H1 (cell line): ENCODE data around the gene WNT5A. TPM values are rescaled to one million over a fixed set of nuclear protein-coding genes. Genes with fewer than 3 reads are reported as not detected.

Experiments used
- CTCF ChIA-PET: fragments of 300-600 bp; sonication (Branson Sonifier 250); formaldehyde crosslinking; loops from one replicate; lab custom pipeline; 2021; ENCODE audit not compliant: partially characterized antibody; lab: Charles Lee
- POLR2A ChIA-PET: fragments of 300-600 bp; sonication (Branson Sonifier 250); formaldehyde crosslinking; loops from one replicate; lab custom pipeline; 2021; ENCODE audit warnings: inconsistent platforms; ENCODE audit not compliant: partially characterized antibody; lab: Charles Lee
- DNase-seq, 2 experiments: peaks; one replicate each; pipeline versions ENCODE4 v3.0.0 to v3.0.0-alpha.2; 2010 to 2022; ENCODE audit warnings: low spot score in 2 of 2, low read depth in 1 of 2, mixed read lengths in 1 of 2
- FAIRE-seq: peaks from 2 replicates; lab custom pipeline; 2011; peaks lifted over from hg19 to GRCh38; lab: Jason Lieb, UNC
- H2AFZ ChIP-seq: 2 replicates; pipeline ENCODE4 v1.8.1; 2012; ENCODE audit warnings: low read length, inconsistent platforms
- H2AK5ac ChIP-seq: 2 replicates; pipeline ENCODE4 v1.6.1; 2013; ENCODE audit warnings: low read depth, low read length
- H2BK120ac ChIP-seq: replicated peaks from 2 replicates; pipeline ENCODE3; 2013; ENCODE audit warnings: low read depth, low read length, inconsistent platforms
- H2BK12ac ChIP-seq: 2 replicates; pipeline ENCODE4 v1.6.1; 2013; ENCODE audit warnings: low read depth, low read length
- H2BK15ac ChIP-seq: 2 replicates; pipeline ENCODE4 v1.6.1; 2013; ENCODE audit warnings: low read length
- H2BK20ac ChIP-seq: 2 replicates; pipeline ENCODE4 v1.6.1; 2013; ENCODE audit warnings: low read length
- H2BK5ac ChIP-seq: 2 replicates; pipeline ENCODE4 v1.6.1; 2013; ENCODE audit warnings: low read depth, low read length
- H3K14ac ChIP-seq: 2 replicates; pipeline ENCODE4 v1.6.1; 2013; ENCODE audit warnings: inconsistent platforms; ENCODE audit not compliant: insufficient read length
- H3K18ac ChIP-seq: 2 replicates; pipeline ENCODE4 v1.6.1; 2013; ENCODE audit warnings: low read length; ENCODE audit errors: extremely low read depth
- H3K23ac ChIP-seq: 2 replicates; pipeline ENCODE4 v1.6.1; 2013; ENCODE audit warnings: inconsistent platforms; ENCODE audit not compliant: insufficient read length
- H3K23me2 ChIP-seq: 2 replicates; pipeline ENCODE4 v1.6.1; 2013; ENCODE audit warnings: low read depth, low read length
- H3K27ac ChIP-seq: 2 replicates; pipeline ENCODE4 v1.6.1; 2011; ENCODE audit warnings: low read depth, low read length, inconsistent platforms
- H3K27me3 ChIP-seq, 4 experiments: replicated peaks in 1 of 4; 1 replicate in 1 of 4; 2 replicates in 3 of 4; pipeline versions ENCODE4 v1.6.1 to v1.8.1; 2011 to 2013; ENCODE audit warnings: low read length in 3 of 4, mild to moderate bottlenecking in 3 of 4, inconsistent platforms in 2 of 4, mixed read lengths in 2 of 4, moderate library complexity in 1 of 4; ENCODE audit not compliant: control insufficient read depth in 3 of 4, insufficient read depth in 3 of 4; ENCODE audit errors: extremely low read depth in 1 of 4
- H3K36me3 ChIP-seq, 4 experiments: 2 replicates each; pipeline versions ENCODE4 v1.6.1 to v1.8.1; 2011 to 2013; ENCODE audit warnings: mild to moderate bottlenecking in 4 of 4, low read length in 3 of 4, moderate library complexity in 2 of 4, control low read depth in 1 of 4, inconsistent platforms in 1 of 4; ENCODE audit not compliant: insufficient read depth in 4 of 4, control insufficient read depth in 2 of 4
- H3K4ac ChIP-seq: replicated peaks from 2 replicates; pipeline ENCODE3; 2013; ENCODE audit warnings: low read length, low read depth, mixed read lengths, inconsistent platforms; ENCODE audit not compliant: insufficient read length
- H3K4me1 ChIP-seq, 4 experiments: replicated peaks in 1 of 4; 1 replicate in 1 of 4; 2 replicates in 3 of 4; pipeline versions ENCODE4 v1.6.1 to v1.8.1; 2011 to 2013; ENCODE audit warnings: low read length in 3 of 4, inconsistent platforms in 2 of 4, mixed read lengths in 1 of 4; ENCODE audit not compliant: insufficient read depth in 4 of 4, control insufficient read depth in 3 of 4
- H3K4me2 ChIP-seq, 2 experiments: 2 replicates each; pipeline versions ENCODE4 v1.6.1 to v1.8.1; 2011 to 2013; ENCODE audit warnings: low read depth in 2 of 2, low read length in 2 of 2, control low read depth in 1 of 2, inconsistent platforms in 1 of 2, mild to moderate bottlenecking in 1 of 2; ENCODE audit not compliant: insufficient read depth in 1 of 2
- H3K4me3 ChIP-seq, 4 experiments: fragments of 200-600, 300-600 bp in 1 of 4; sonication (generic), shearing (Covaris generic), sonication (Bioruptor Twin) in 1 of 4; 2 replicates each; pipeline versions ENCODE4 v1.5.1 to v1.8.1; 2011 to 2016; ENCODE audit warnings: low read length in 4 of 4, low read depth in 3 of 4, control low read depth in 2 of 4, inconsistent platforms in 2 of 4, mild to moderate bottlenecking in 2 of 4, mixed read lengths in 1 of 4, moderate library complexity in 1 of 4; ENCODE audit not compliant: insufficient read depth in 2 of 4; ENCODE audit errors: extremely low read depth in 1 of 4
- H3K56ac ChIP-seq: replicated peaks from 2 replicates; pipeline ENCODE3; 2013; ENCODE audit warnings: low read depth, mild to moderate bottlenecking, mixed read lengths, low read length, inconsistent platforms; ENCODE audit not compliant: insufficient read length
- H3K79me1 ChIP-seq: 2 replicates; pipeline ENCODE4 v1.6.1; 2013; ENCODE audit warnings: low read depth, low read length, control low read depth
- H3K79me2 ChIP-seq, 2 experiments: 2 replicates each; pipeline versions ENCODE4 v1.6.1 to v1.8.1; 2012 to 2013; ENCODE audit warnings: low read length in 2 of 2, mild to moderate bottlenecking in 2 of 2, inconsistent platforms in 1 of 2; ENCODE audit not compliant: insufficient read depth in 2 of 2, control insufficient read depth in 1 of 2
- H3K9ac ChIP-seq, 4 experiments: replicated peaks in 1 of 4; 1 replicate in 1 of 4; 2 replicates in 3 of 4; pipeline versions ENCODE4 v1.6.1 to v1.8.1; 2011 to 2013; ENCODE audit warnings: low read depth in 3 of 4, low read length in 3 of 4, control low read depth in 2 of 4, mild to moderate bottlenecking in 2 of 4, moderate library complexity in 2 of 4, inconsistent platforms in 1 of 4; ENCODE audit errors: extremely low read depth in 1 of 4
- H3K9me3 ChIP-seq, 2 experiments: 2 replicates each; pipeline versions ENCODE4 v1.6.1 to v1.8.1; 2012 to 2013; ENCODE audit warnings: mild to moderate bottlenecking in 2 of 2, moderate library complexity in 2 of 2, control low read depth in 1 of 2, inconsistent platforms in 1 of 2, low read depth in 1 of 2, low read length in 1 of 2, mixed read lengths in 1 of 2; ENCODE audit not compliant: insufficient read depth in 2 of 2
- H4K20me1 ChIP-seq, 2 experiments: replicated peaks in 1 of 2; 2 replicates each; pipeline versions ENCODE3 to v1.8.1; 2011 to 2013; ENCODE audit warnings: inconsistent platforms in 2 of 2, low read length in 2 of 2, mild to moderate bottlenecking in 1 of 2; ENCODE audit not compliant: insufficient read depth in 2 of 2, control insufficient read depth in 1 of 2
- H4K5ac ChIP-seq: 2 replicates; pipeline ENCODE4 v1.6.1; 2013; ENCODE audit warnings: low read length, low read depth, mixed read lengths, inconsistent platforms; ENCODE audit not compliant: insufficient read length
- H4K8ac ChIP-seq: 2 replicates; pipeline ENCODE4 v1.8.0; 2013; ENCODE audit warnings: mild to moderate bottlenecking, moderate library complexity, low read length, inconsistent platforms; ENCODE audit not compliant: insufficient read depth; ENCODE audit errors: extremely low read depth
- H4K91ac ChIP-seq: replicated peaks from 2 replicates; pipeline ENCODE3; 2013; ENCODE audit warnings: low read length, mixed read lengths, inconsistent platforms; ENCODE audit not compliant: insufficient read length
- CHD2 ChIP-seq: IDR thresholded peaks from 2 replicates; pipeline ENCODE4 v1.6.1; 2012; ENCODE audit warnings: low read length, improper control_type of control experiment
- CTBP2 ChIP-seq: IDR thresholded peaks from 2 replicates; pipeline ENCODE4 v1.7.0; 2011; ENCODE audit warnings: borderline replicate concordance, mild to moderate bottlenecking, moderate library complexity, mixed read lengths, low read length; ENCODE audit not compliant: insufficient read depth, insufficient read length
- KDM1A ChIP-seq: fragments of 200-600, 300-600 bp; sonication (generic); IDR thresholded peaks from 2 replicates; pipeline ENCODE4 v1.7.1; 2016; ENCODE audit warnings: mild to moderate bottlenecking, low read length, borderline replicate concordance
- MAFK ChIP-seq: IDR thresholded peaks from 2 replicates; pipeline ENCODE4 v1.6.1; 2012; ENCODE audit warnings: low read depth, mild to moderate bottlenecking, improper control_type of control experiment, low read length
- RNF2 ChIP-seq: fragments of 200-900, 300-1000 bp; sonication (generic); IDR thresholded peaks from 2 replicates; pipeline ENCODE4 v1.7.1; 2016; ENCODE audit warnings: borderline replicate concordance, low read depth, mild to moderate bottlenecking, antibody characterized with exemption, low read length; ENCODE audit not compliant: poor library complexity, severe bottlenecking; ENCODE audit errors: missing control alignments
- SIX5 ChIP-seq: IDR thresholded peaks from 2 replicates; pipeline ENCODE4 v1.6.1; 2011; ENCODE audit warnings: mild to moderate bottlenecking, low read depth, low read length
- TAF7 ChIP-seq: optimal IDR thresholded peaks from 2 replicates; pipeline ENCODE3; 2011; ENCODE audit warnings: low read depth, mild to moderate bottlenecking, inconsistent platforms, low read length, moderate library complexity, borderline replicate concordance
- WGBS, 2 experiments: shearing (Covaris generic) in 1 of 2; methylation state at CpG; one replicate each; pipeline versions ENCODE4 v1.1.6 to v1.1.7; 2013 to 2015; ENCODE audit warnings: low lambda C conversion rate in 2 of 2, mixed read lengths in 2 of 2, inconsistent platforms in 1 of 2, low coverage in 1 of 2, missing lambda C conversion rate in 1 of 2; ENCODE audit not compliant: insufficient replicate concordance in 2 of 2, insufficient coverage in 1 of 2, insufficient read length in 1 of 2; ENCODE audit errors: extremely low coverage in 1 of 2, missing lambda C conversion rate in 1 of 2; 5-methylcytosine and 5-hydroxymethylcytosine counted together
- polyA plus RNA-seq, 7 experiments: library from polyadenylated mRNA; depleted of rRNA in 3 of 7; stranded (reverse) in 5 of 7; unstranded in 2 of 7; fragments of >200 nt in 5 of 7; fragments of 200-250 nt in 2 of 7; gene quantifications; 1 replicate in 5 of 7; 2 replicates in 1 of 7; 4 replicates in 1 of 7; pipeline versions ENCODE4 v1.2.1 to v1.2.3, GENCODE V29; 2011 to 2013; ENCODE audit warnings: missing spikeins in 2 of 7, mixed read lengths in 2 of 7
- total RNA-seq: library from RNA; stranded (reverse); fragmentation: NEBNext Ultra II Directional; extraction: Animal tissue kit (Norgen Biotek cat#: 25700); gene quantifications from 2 replicates; pipeline ENCODE4 v1.2.1, GENCODE V29; 2021

Gene WNT5A
- total and polyA plus RNA-seq, 2 of the 8 experiments (the other 6 are each of a cell fraction or from before 2014, with no cell fraction given) = 3.9 to 5.6 TPM

DNA sequence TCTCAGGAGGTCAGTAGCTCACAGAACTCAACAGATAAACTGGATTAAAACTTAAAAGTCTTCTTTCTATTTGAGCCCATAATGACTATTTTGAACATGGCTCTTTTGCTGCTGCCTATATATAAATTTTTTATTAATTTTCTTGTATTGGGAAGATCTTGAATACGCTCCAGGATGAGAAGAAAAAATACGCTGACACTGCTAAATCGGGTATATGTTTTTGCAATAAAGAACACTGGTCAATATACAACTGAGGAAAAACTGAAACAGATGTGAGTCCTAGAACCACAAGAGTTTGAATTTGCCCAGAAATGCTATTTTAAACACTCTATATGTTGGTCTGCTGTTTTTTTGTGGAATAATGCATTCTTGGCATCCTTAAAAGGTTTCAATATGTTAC is 20.6 kb downstream of the WNT5A start:
- Histone ChIP-seq H3K14ac (no peak overlapping the region), H4K20me1 (no peaks in the 10 kb centered on the region), H3K18ac (no peak overlapping the region), H3K4me1 (no peaks in the 10 kb centered on the region), H3K23me2 (no peaks in the 10 kb centered on the region), H2BK12ac (no peak overlapping the region), H3K4me2 (no peak overlapping the region), H2AFZ (no peak overlapping the region), H4K91ac (no peak overlapping the region), H4K5ac (no peak overlapping the region), H3K56ac (no peak overlapping the region), H3K79me2 (no peaks in the 10 kb centered on the region), H4K8ac (no peak overlapping the region), H3K4ac (no peak overlapping the region), H2BK120ac (no peak overlapping the region), H2AK5ac (no peak overlapping the region), H2BK15ac (no peak overlapping the region), H3K79me1 (no peaks in the 10 kb centered on the region), H2BK20ac (no peak overlapping the region), H3K27me3 (no peaks in the 10 kb centered on the region), H3K9me3 (no peaks in the 10 kb centered on the region), H3K4me3 (no peak overlapping the region), H3K36me3 (no peaks in the 10 kb centered on the region), H3K27ac (no peak overlapping the region), H3K9ac (no peak overlapping the region), H2BK5ac (no peak overlapping the region), H3K23ac (no peak overlapping the region)
- POLR2A ChIA-PET = no interaction called here
- CTCF ChIA-PET = interaction anchor here (0.9 kb wide), 1 partner anchor 12 kb away, joined by 3 read pairs; no protein-coding TSS in a partner anchor
- no peak for FAIRE-seq
- WGBS, 2 experiments = 82% methylated on average over 3 of the region's 3 CpGs; no CpG with 5 or more reads in 1 of the 2 experiments
- DNase-seq = no peak
- TF ChIP-seq CTBP2 = no peak
- TF ChIP-seq SIX5 = no peak
- TF ChIP-seq CHD2 = no peak
- TF ChIP-seq KDM1A = no peak
- TF ChIP-seq TAF7 = no peak
- TF ChIP-seq MAFK = peak; percentile 92
- TF ChIP-seq RNF2 = no peak
